ENCODE measurements around the gene ASXL2. TPM values are rescaled to one million over a fixed set of nuclear protein-coding genes. Genes with fewer than 3 reads are reported as not detected.

The ASXL2 gene
- total RNA-seq, 1 experiment from 2014 or later = 34.5 TPM

DNA sequence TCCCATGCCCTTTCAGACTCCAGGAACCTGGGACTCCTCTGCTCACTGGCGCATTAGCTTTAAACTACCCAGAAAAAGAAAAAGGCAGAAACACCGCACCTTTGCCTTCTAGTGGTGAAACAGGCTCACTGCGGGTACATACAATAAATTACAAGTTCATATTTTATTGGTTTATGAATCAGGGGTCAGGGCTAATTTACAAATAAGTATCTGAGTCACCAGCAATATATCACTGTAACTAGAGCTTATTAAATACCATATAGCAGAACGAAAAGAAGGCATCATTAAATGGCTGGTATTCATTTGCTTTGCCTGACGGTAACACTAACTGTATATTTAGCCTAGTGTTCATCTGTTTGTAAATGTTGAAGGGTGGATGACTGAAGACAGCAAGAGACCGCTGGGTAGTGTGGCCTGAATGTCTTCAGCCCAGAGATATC lies 178.0 kb downstream of the ASXL2 start:
- no peaks in the 10 kb centered on the region for H3K9me2 ChIP-seq (ENCODE audit: insufficient read depth)
- TF ChIP-seq EZH2 (IDR thresholded peaks at IDR 0.05; ENCODE audit: low read depth) = no peak
- TF ChIP-seq, protein P1, sequence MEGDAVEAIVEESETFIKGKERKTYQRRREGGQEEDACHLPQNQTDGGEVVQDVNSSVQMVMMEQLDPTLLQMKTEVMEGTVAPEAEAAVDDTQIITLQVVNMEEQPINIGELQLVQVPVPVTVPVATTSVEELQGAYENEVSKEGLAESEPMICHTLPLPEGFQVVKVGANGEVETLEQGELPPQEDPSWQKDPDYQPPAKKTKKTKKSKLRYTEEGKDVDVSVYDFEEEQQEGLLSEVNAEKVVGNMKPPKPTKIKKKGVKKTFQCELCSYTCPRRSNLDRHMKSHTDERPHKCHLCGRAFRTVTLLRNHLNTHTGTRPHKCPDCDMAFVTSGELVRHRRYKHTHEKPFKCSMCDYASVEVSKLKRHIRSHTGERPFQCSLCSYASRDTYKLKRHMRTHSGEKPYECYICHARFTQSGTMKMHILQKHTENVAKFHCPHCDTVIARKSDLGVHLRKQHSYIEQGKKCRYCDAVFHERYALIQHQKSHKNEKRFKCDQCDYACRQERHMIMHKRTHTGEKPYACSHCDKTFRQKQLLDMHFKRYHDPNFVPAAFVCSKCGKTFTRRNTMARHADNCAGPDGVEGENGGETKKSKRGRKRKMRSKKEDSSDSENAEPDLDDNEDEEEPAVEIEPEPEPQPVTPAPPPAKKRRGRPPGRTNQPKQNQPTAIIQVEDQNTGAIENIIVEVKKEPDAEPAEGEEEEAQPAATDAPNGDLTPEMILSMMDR (conservative IDR thresholded peaks at IDR 0.05) = peak; percentile 88
- H3K27ac ChIP-seq = no peak overlapping the region
- no peaks in the 10 kb centered on the region for H4K20me1 ChIP-seq (ENCODE audit: insufficient read depth)
- peaks cover 30% of the 10 kb centered on the region; the same call in 1 of the 2 replicates for H3F3A ChIP-seq (ENCODE audit: insufficient read depth, low read depth)
- peaks cover 34% of the 10 kb centered on the region for H3K4me1 ChIP-seq (replicated peaks; ENCODE audit: insufficient read depth)
- no peaks in the 10 kb centered on the region for H3K36me3 ChIP-seq (ENCODE audit: low read depth)
- CTCF ChIA-PET = interaction anchor here (0.5 to 3.1 kb wide), 6 partner anchors 13 to 1761 kb away, joined by 3 to 41 read pairs (median 4); no protein-coding TSS in a partner anchor
- no peak overlapping the region for H3K4me3 ChIP-seq
- BruUV-seq (replicated peaks) = no TSS peak
- no peaks in the 10 kb centered on the region for H3K27me3 ChIP-seq (ENCODE audit: insufficient read depth, low read depth)
- DNase-seq = peak; percentile 25 to 94
- no peaks in the 10 kb centered on the region for H3K79me2 ChIP-seq (ENCODE audit: low read depth)
- POLR2A ChIA-PET (ENCODE audit: unreplicated experiment) = interaction anchor here (0.7 kb wide), 1 partner anchor 9 kb away, joined by 5 read pairs; no protein-coding TSS in a partner anchor
- H2AFZ ChIP-seq = no peak overlapping the region
- peak overlapping the region; percentile 21; the same call in 1 of the 2 replicates for H3K4me2 ChIP-seq
- intact Hi-C loops (cut with micrococcal nuclease; ENCODE audit: unreplicated experiment) = loop anchor here (1.0 to 2.0 kb wide), 2 partner anchors 57 to 93 kb away; no protein-coding TSS in a partner anchor
- H3K9me3 ChIP-seq (ENCODE audit: insufficient read depth, low read depth) = no peaks in the 10 kb centered on the region

DNA sequence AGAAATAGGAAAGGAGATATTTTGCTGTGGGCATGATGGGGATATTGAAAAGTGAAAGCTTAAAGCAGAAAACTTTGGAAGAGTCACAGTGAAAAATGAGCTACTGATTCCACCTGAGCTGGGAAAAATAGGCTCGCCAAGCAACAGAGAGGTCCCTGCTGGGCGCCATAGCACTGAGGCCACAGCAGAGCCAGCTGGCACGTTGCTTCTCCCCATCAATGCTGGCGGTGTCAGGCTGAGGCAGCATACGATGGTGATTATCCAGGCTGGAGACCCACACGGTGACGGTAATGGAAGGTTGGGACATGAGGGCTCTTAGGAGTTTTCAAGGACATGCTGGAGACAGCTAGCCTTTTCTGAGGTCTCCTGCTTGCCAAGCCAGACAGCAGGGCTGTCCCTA lies 179.1 kb downstream of the ASXL2 start:
- no peaks in the 10 kb centered on the region for H3K27me3 ChIP-seq (ENCODE audit: insufficient read depth, low read depth)
- H3K4me2 ChIP-seq = peak overlapping the region; percentile 37
- intact Hi-C loops (cut with micrococcal nuclease; ENCODE audit: unreplicated experiment) = no loop called here
- CTCF ChIA-PET = interaction anchor here (0.8 to 3.1 kb wide), 3 partner anchors 12 to 92 kb away, joined by 3 to 41 read pairs (median 5); no protein-coding TSS in a partner anchor
- H3F3A ChIP-seq (ENCODE audit: insufficient read depth, low read depth) = peaks cover 30% of the 10 kb centered on the region; the same call in 1 of the 2 replicates
- no peak for DNase-seq
- H3K36me3 ChIP-seq (ENCODE audit: low read depth) = no peaks in the 10 kb centered on the region
- TF ChIP-seq EZH2 (IDR thresholded peaks at IDR 0.05; ENCODE audit: low read depth) = no peak
- TF ChIP-seq, protein P1 (conservative IDR thresholded peaks at IDR 0.05) = no peak
- no peak overlapping the region for H2AFZ ChIP-seq
- H3K4me3 ChIP-seq = no peak overlapping the region
- POLR2A ChIA-PET (ENCODE audit: unreplicated experiment) = interaction anchor here (0.5 to 0.7 kb wide), 4 partner anchors 23 to 36 kb away, joined by 3 to 7 read pairs (median 5); no protein-coding TSS in a partner anchor
- H3K9me3 ChIP-seq (ENCODE audit: insufficient read depth, low read depth) = no peaks in the 10 kb centered on the region
- H4K20me1 ChIP-seq (ENCODE audit: insufficient read depth) = no peaks in the 10 kb centered on the region
- peaks cover 34% of the 10 kb centered on the region for H3K4me1 ChIP-seq (replicated peaks; ENCODE audit: insufficient read depth)
- no peaks in the 10 kb centered on the region for H3K79me2 ChIP-seq (ENCODE audit: low read depth)
- no TSS peak for BruUV-seq (replicated peaks)
- H3K9me2 ChIP-seq (ENCODE audit: insufficient read depth) = no peaks in the 10 kb centered on the region
- H3K27ac ChIP-seq = peak overlapping the region; percentile 46

DNA sequence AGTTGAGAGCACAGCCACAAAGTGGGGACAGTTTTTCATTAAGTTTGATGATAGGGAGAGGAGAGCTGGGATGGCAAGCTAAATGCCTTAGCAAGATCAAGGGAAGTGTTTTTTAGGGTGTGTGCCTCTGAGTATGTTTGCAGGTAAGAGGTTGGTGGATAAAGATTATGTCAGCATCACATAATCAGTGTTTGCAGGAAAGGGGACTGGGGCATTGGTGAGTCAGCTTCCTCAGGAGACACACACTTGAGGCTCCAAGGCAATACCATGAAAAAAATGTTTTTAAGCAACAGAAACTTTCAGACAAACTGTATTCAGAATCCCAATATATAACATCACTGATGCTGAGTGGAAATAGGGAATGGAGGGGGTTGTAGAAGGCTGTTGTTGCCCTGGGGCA lies 179.5 kb downstream of the ASXL2 start:
- Histone ChIP-seq H3K36me3 (ENCODE audit: low read depth) (no peaks in the 10 kb centered on the region), H2AFZ (no peak overlapping the region), H3K9me3 (ENCODE audit: insufficient read depth, low read depth) (no peaks in the 10 kb centered on the region), H3K9me2 (ENCODE audit: insufficient read depth) (no peaks in the 10 kb centered on the region), H3F3A (ENCODE audit: insufficient read depth, low read depth) (peaks cover 30% of the 10 kb centered on the region; the same call in 1 of the 2 replicates), H3K27me3 (ENCODE audit: insufficient read depth, low read depth) (no peaks in the 10 kb centered on the region), H3K27ac (peak overlapping the region; percentile 46), H3K4me2 (peak overlapping the region; percentile 37), H3K4me1 (replicated peaks; ENCODE audit: insufficient read depth) (peaks cover 34% of the 10 kb centered on the region), H3K4me3 (no peak overlapping the region), H4K20me1 (ENCODE audit: insufficient read depth) (no peaks in the 10 kb centered on the region), H3K79me2 (ENCODE audit: low read depth) (no peaks in the 10 kb centered on the region)
- POLR2A ChIA-PET (ENCODE audit: unreplicated experiment) = interaction anchor here (0.6 to 0.7 kb wide), 4 partner anchors 22 to 163 kb away, joined by 3 to 7 read pairs (median 5); no protein-coding TSS in a partner anchor
- TF ChIP-seq EZH2 (IDR thresholded peaks at IDR 0.05; ENCODE audit: low read depth) = no peak
- TF ChIP-seq, protein P1 (conservative IDR thresholded peaks at IDR 0.05) = no peak
- CTCF ChIA-PET = interaction anchor here (0.8 to 3.1 kb wide), 3 partner anchors 12 to 91 kb away, joined by 3 to 41 read pairs (median 5); no protein-coding TSS in a partner anchor
- peak; percentile 19 to 90 for DNase-seq
- intact Hi-C loops (cut with micrococcal nuclease; ENCODE audit: unreplicated experiment) = no loop called here
- no TSS peak for BruUV-seq (replicated peaks)

Data from PC-9 (cell line).